Spleen (tissue), 11 donors: ENCODE measurements around the gene SLC24A3. TPM values are rescaled to one million over a fixed set of nuclear protein-coding genes. Genes with fewer than 3 reads are reported as not detected.

Experiments
- DNase-seq: peaks from one replicate; pipeline ENCODE4 v3.0.0-alpha.2; 2020
- H3K27ac ChIP-seq, 8 donors: fragments of 200-600 bp; sonication (generic) in 7 of 8; 1 replicate in 4 of 8; 2 replicates in 4 of 8; pipeline versions ENCODE4 v1.5.0 to v1.8.0; 2016 to 2021; ENCODE audit warnings: inconsistent platforms in 4 of 8, mild to moderate bottlenecking in 4 of 8, moderate library complexity in 1 of 8
- H3K27me3 ChIP-seq, 7 donors: fragments of 200-600 bp; sonication (generic) in 6 of 7; replicated peaks in 1 of 7; 1 replicate in 4 of 7; 2 replicates in 3 of 7; pipeline versions ENCODE4 v1.5.0 to v1.8.0; 2016 to 2021; ENCODE audit warnings: inconsistent platforms in 3 of 7, mild to moderate bottlenecking in 1 of 7
- H3K36me3 ChIP-seq, 6 donors: fragments of 200-600 bp; sonication (generic) in 5 of 6; 1 replicate in 4 of 6; 2 replicates in 2 of 6; pipeline versions ENCODE4 v1.5.0 to v1.8.0; 2016 to 2021; ENCODE audit warnings: inconsistent platforms in 2 of 6
- H3K4me1 ChIP-seq, 6 donors: fragments of 200-600 bp; sonication (generic) in 5 of 6; 1 replicate in 3 of 6; 2 replicates in 3 of 6; pipeline versions ENCODE4 v1.5.0 to v1.8.0; 2016 to 2021; ENCODE audit warnings: inconsistent platforms in 3 of 6
- H3K4me3 ChIP-seq, 8 donors: fragments of 200-600 bp; sonication (generic) in 7 of 8; 1 replicate in 4 of 8; 2 replicates in 4 of 8; pipeline versions ENCODE4 v1.5.0 to v1.8.0; 2016 to 2021; ENCODE audit warnings: inconsistent platforms in 4 of 8, mild to moderate bottlenecking in 4 of 8, moderate library complexity in 2 of 8
- H3K9me3 ChIP-seq, 8 donors: fragments of 200-600 bp; sonication (generic) in 7 of 8; 1 replicate in 4 of 8; 2 replicates in 4 of 8; pipeline versions ENCODE4 v1.5.0 to v1.8.0; 2016 to 2021; ENCODE audit warnings: inconsistent platforms in 4 of 8
- CTCF ChIP-seq, 11 experiments: fragments of 200-600 bp in 7 of 11; fragments of 450-650 bp in 4 of 11; sonication (generic) in 4 of 11; IDR thresholded peaks in 8 of 11; conservative IDR thresholded peaks in 3 of 11; 1 replicate in 7 of 11; 2 replicates in 4 of 11; pipeline versions ENCODE4 v1.4.0 to v1.8.0; 2016 to 2021; ENCODE audit warnings: antibody characterized with exemption in 11 of 11, inconsistent platforms in 4 of 11, mild to moderate bottlenecking in 1 of 11
- POLR2A ChIP-seq, 3 donors: fragments of 450-650 bp; IDR thresholded peaks; one replicate each; pipeline ENCODE4 v1.5.1; 2017; ENCODE audit warnings: antibody characterized with exemption in 3 of 3, mild to moderate bottlenecking in 1 of 3
- POLR2AphosphoS5 ChIP-seq, 3 donors: sonication (generic); formaldehyde crosslinking; IDR thresholded peaks; one replicate each; pipeline ENCODE4 v1.5.1; 2017; ENCODE audit warnings: antibody characterized with exemption in 3 of 3
- WGBS, 5 donors: extraction: QIAGEN DNeasy Blood & Tissue Kit in 3 of 5; methylation state at CpG; one replicate each; pipeline versions ENCODE4 v1.1.5 to v1.1.7; 2013 to 2018; 5-methylcytosine and 5-hydroxymethylcytosine counted together
- intact Hi-C: fragments of 100-400 bp; cut with DNase I; formaldehyde crosslinking; loops from one replicate; pipeline ENCODE4 v1.15.0; 2023; ENCODE audit warnings: low total_unique reads
- polyA plus RNA-seq, 3 donors: library from polyadenylated mRNA; stranded (reverse); fragments of 200-250 nt; gene quantifications; one replicate each; pipeline ENCODE4 v1.2.1, GENCODE V29; 2013
- total RNA-seq, 7 donors: library from RNA; depleted of rRNA in 3 of 7; stranded (reverse); fragments of >200 nt in 3 of 7; fragmentation: NEBNext Ultra II Directional in 4 of 7; extraction: Animal tissue kit (Norgen Biotek cat#: 25700) in 4 of 7; gene quantifications; one replicate each; pipeline versions ENCODE4 v1.1.0 to v1.2.1, GENCODE V29; 2016 to 2021
- donor health status: healthy with polysubstance abuse.
- donor health status: DM: no; HTN: no; CAD: no; lungs with moderate emphysema.
- donor health status: DM: no; HTN: no; CAD: no.
- donor health status: Bipolar disorder and iron deficiency.
- donor health status: healthy.
- donor health status: DM: no; HTN: no; CAD: no.
- donor health status: DM: yes; HTN: yes; CAD: no.

The SLC24A3 gene
- total and polyA plus RNA-seq, 10 donors = 0.37 to 3.9 (median 2.6) TPM

- H3K4me3 ChIP-seq = no peak overlapping the region
- peak overlapping the region in 5 of 8 donors; percentile 49 to 66 (median 61) for H3K27ac ChIP-seq
- DNase-seq = no peak
- no peak for TF ChIP-seq POLR2AphosphoS5 (IDR thresholded peaks at IDR 0.05)
- no peak for TF ChIP-seq POLR2A (IDR thresholded peaks at IDR 0.05)
- TF ChIP-seq CTCF (IDR thresholded peaks at IDR 0.05 in 8 of 11, conservative IDR thresholded peaks at IDR 0.05 in 3 of 11) = no peak
- intact Hi-C loops = no loop called here
- 70 to 86% (median 77%) methylated on average over 6 of the region's 6 CpGs for WGBS, 5 donors
- peaks cover 0 to 41% (median 0%) of the 10 kb centered on the region in 6 donors for H3K4me1 ChIP-seq
- H3K27me3 ChIP-seq = no peaks in the 10 kb centered on the region
- H3K36me3 ChIP-seq = no peaks in the 10 kb centered on the region
- no peaks in the 10 kb centered on the region for H3K9me3 ChIP-seq
Observed at GRCh38 chr20:19770375-19770774, 557.9 kb downstream of the SLC24A3 start.

DNA sequence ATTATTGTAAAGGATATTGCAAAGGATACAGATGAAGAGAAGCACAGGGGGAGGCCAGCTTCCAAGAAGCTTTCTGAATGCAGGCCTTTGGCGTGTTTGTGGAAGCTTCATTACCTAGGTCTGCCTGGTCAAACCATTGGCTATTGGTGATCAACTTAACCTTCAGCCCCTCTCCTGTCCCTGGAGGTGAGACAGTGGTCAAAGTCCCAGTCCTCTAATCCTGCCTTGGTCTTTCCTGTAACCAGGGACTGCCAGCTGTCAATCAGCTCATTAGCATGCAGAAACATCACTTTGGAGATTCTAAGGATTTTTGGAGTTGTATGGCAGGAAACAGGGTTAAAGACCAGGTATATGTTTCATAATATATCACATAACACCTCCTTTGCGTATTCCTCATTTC is 558.6 kb downstream of the SLC24A3 start:
- no peak for DNase-seq
- H3K4me3 ChIP-seq = no peak overlapping the region
- no peak for TF ChIP-seq CTCF (IDR thresholded peaks at IDR 0.05 in 8 of 11, conservative IDR thresholded peaks at IDR 0.05 in 3 of 11)
- TF ChIP-seq POLR2A (IDR thresholded peaks at IDR 0.05) = no peak
- TF ChIP-seq POLR2AphosphoS5 (IDR thresholded peaks at IDR 0.05) = no peak
- intact Hi-C loops = no loop called here
- H3K36me3 ChIP-seq = no peaks in the 10 kb centered on the region
- no peaks in the 10 kb centered on the region for H3K9me3 ChIP-seq
- H3K27ac ChIP-seq = peak overlapping the region in 7 of 8 donors; percentile 34 to 66 (median 57)
- 90 to 95% (median 93%) methylated on average over 2 of the region's 2 CpGs for WGBS, 5 donors
- H3K27me3 ChIP-seq = no peaks in the 10 kb centered on the region
- peaks cover 0 to 41% (median 0%) of the 10 kb centered on the region in 6 donors for H3K4me1 ChIP-seq
